Naive B cell (primary cell): Measurements from ENCODE around the gene FAM118B. TPM values are rescaled to one million over a fixed set of nuclear protein-coding genes. Genes with fewer than 3 reads are reported as not detected.

Source experiments
- ATAC-seq, 2 donors: fragments of 150-1000 bp; cut with Tn5 transposase; 2 replicates each; pipeline ENCODE4 v1.10.0; 2021; ENCODE audit warnings: low read depth in 2 of 2, mild to moderate bottlenecking in 2 of 2, moderate library complexity in 2 of 2
- DNase-seq: peaks from one replicate; pipeline ENCODE4 v3.0.0; 2022
- H3K27ac Mint-ChIP-seq, 6 donors: one replicate each; pipeline ENCODE4 v1.8.0; 2020 to 2022; ENCODE audit warnings: mild to moderate bottlenecking in 6 of 6, mixed read lengths in 6 of 6, moderate library complexity in 5 of 6, inconsistent platforms in 2 of 6
- H3K27me3 Mint-ChIP-seq, 3 donors: one replicate each; pipeline ENCODE4 v1.8.0; 2021 to 2022; ENCODE audit warnings: mixed read lengths in 3 of 3, mild to moderate bottlenecking in 1 of 3
- H3K36me3 Mint-ChIP-seq, 2 donors: one replicate each; pipeline ENCODE4 v1.8.0; 2020 to 2022; ENCODE audit warnings: mixed read lengths in 2 of 2, inconsistent platforms in 1 of 2, mild to moderate bottlenecking in 1 of 2
- H3K4me1 Mint-ChIP-seq, 3 donors: one replicate each; pipeline ENCODE4 v1.8.0; 2020 to 2022; ENCODE audit warnings: mixed read lengths in 3 of 3, inconsistent platforms in 1 of 3, mild to moderate bottlenecking in 1 of 3, moderate library complexity in 1 of 3
- H3K4me3 Mint-ChIP-seq, 8 donors: one replicate each; pipeline ENCODE4 v1.8.0; 2020 to 2022; ENCODE audit warnings: mild to moderate bottlenecking in 8 of 8, mixed read lengths in 8 of 8, moderate library complexity in 8 of 8, inconsistent platforms in 2 of 8
- H3K9me3 Mint-ChIP-seq, 7 donors: one replicate each; pipeline ENCODE4 v1.8.0; 2020 to 2022; ENCODE audit warnings: mixed read lengths in 7 of 7, mild to moderate bottlenecking in 5 of 7, inconsistent platforms in 2 of 7, moderate library complexity in 1 of 7
- polyA plus RNA-seq, 6 donors: library from polyadenylated mRNA; unstranded; fragments of 300-500 nt; fragmentation: Illumina TruSeq; gene quantifications; one replicate each; pipeline ENCODE4 v1.2.3, GENCODE V29; 2021; ENCODE audit warnings: low read depth in 6 of 6

FAM118B gene
- polyA plus RNA-seq, 6 donors from 2014 or later, result 9.7 to 15.2 (median 11.8) TPM

DNA sequence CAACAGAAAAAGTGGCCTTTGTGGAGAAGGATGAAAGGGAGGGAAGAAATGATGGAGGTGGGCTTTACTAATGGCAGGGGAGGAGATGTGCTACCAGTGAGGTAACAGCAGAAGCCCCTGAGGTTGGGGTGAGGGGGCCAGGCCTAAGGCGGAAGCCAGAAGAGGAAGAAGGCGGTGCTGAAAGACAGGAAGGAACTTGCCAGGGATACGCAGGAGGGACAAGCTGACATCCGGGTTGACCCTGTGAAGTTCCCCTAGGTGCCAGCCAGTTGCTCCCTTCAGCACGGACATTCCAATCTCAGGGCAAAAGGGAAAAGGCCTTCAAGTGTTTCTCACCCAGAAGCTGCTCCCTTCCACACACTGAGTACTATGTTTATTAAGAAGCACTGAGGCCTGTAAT, 69.0 kb downstream of the FAM118B start:
- Mint-ChIP-seq H3K36me3 (peaks cover 0 to 4% of the 10 kb centered on the region in 2 donors), H3K27me3 (no peaks in the 10 kb centered on the region), H3K4me1 (peaks cover 40 to 51% (median 48%) of the 10 kb centered on the region in 3 donors), H3K4me3 (peak overlapping the region in 6 of 8 donors; percentile 7 to 98 (median 40)), H3K27ac (peak overlapping the region in 4 of 6 donors; percentile 1 to 97 (median 30)), H3K9me3 (peaks cover 0 to 4% (median 0%) of the 10 kb centered on the region in 7 donors)
- no peak for ATAC-seq
- DNase-seq, result no peak

DNA sequence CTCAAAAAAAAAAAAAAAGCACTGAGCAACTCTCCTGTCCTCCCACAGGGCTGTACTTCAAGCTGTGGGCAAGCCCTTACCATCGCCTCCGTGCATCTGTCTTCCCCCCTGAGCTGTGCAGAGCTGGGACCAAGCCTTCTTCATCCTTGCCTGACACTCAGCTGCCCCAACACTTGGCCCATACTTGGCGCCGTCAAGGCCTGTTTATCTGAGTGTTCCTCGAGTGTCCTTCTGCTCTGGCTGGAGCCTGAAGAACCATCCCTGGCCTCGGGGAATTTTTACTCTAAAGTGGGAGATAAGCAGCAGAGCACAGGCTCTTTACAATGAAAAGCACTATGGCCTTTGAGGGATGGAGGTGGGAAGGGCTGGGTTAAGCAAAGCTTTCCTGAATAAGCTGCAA, 69.7 kb downstream of the FAM118B start:
- DNase-seq, result no peak
- Mint-ChIP-seq H3K27ac (peak overlapping the region in 3 of 6 donors; percentile 84 to 97 (median 95)), H3K27me3 (no peaks in the 10 kb centered on the region)

DNA sequence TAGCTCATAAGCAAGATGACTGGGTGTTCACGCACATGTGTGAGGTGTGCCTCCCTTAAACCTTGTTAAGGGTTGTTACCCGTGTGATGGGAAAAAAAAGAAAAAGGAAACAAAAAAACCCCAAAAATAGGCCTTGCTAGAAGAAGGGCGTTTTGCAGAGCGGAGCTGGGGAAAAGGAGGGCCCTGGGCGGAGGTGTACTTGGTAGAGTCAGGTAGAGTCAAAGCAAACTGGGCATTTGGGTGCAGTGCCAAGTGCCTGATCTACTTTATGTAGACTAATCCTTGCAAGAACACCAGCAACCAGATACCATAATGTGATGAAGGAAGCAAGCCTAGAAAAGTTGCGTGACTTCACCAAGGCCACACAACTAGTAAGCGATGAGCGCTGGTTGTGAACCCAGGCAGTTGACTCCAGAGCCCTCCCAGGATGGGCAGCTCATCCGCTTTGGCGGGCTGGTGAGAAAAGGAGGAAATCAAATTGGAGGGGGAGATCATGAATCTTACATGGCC, 70.1 kb downstream of the FAM118B start:
- no peak for ATAC-seq
- peaks cover 41 to 51% (median 49%) of the 10 kb centered on the region in 3 donors for H3K4me1 Mint-ChIP-seq
- peak overlapping the region; percentile 93 to 100 (median 97) for H3K4me3 Mint-ChIP-seq

More for the DNA sequence above, 69.7 kb downstream of the FAM118B start:
- ATAC-seq, result no peak
- no peaks in the 10 kb centered on the region for H3K36me3 Mint-ChIP-seq
- H3K9me3 Mint-ChIP-seq, result peaks cover 0 to 4% (median 0%) of the 10 kb centered on the region in 7 donors
- peak overlapping the region in 5 of 8 donors; percentile 94 to 100 (median 98) for H3K4me3 Mint-ChIP-seq
- peaks cover 40 to 51% (median 48%) of the 10 kb centered on the region in 3 donors for H3K4me1 Mint-ChIP-seq

GRCh38 chr11:126282361-126282735, 70.8 kb downstream of the FAM118B start:
- Mint-ChIP-seq H3K4me1 (peaks cover 44 to 53% (median 51%) of the 10 kb centered on the region in 3 donors), H3K36me3 (no peaks in the 10 kb centered on the region), H3K27ac (peak overlapping the region; percentile 85 to 97 (median 95)), H3K9me3 (peaks cover 0 to 4% (median 0%) of the 10 kb centered on the region in 7 donors), H3K27me3 (no peaks in the 10 kb centered on the region), H3K4me3 (peak overlapping the region; percentile 93 to 100 (median 97))
- ATAC-seq (peak; percentile 51 to 52), DNase-seq (peak; percentile 32)

More for the DNA sequence above, 70.1 kb downstream of the FAM118B start:
- no peaks in the 10 kb centered on the region for H3K36me3 Mint-ChIP-seq
- no peak for DNase-seq
- H3K27ac Mint-ChIP-seq, result peak overlapping the region in 5 of 6 donors; percentile 57 to 97 (median 95)
- no peaks in the 10 kb centered on the region for H3K27me3 Mint-ChIP-seq
- H3K9me3 Mint-ChIP-seq, result peaks cover 0 to 4% (median 0%) of the 10 kb centered on the region in 7 donors

- peaks cover 44 to 53% (median 51%) of the 10 kb centered on the region in 3 donors for H3K4me1 Mint-ChIP-seq
- H3K9me3 Mint-ChIP-seq, result peaks cover 0 to 4% (median 0%) of the 10 kb centered on the region in 7 donors
- peak; percentile 67 for DNase-seq
- H3K4me3 Mint-ChIP-seq, result peak within 1 kb of the TSS; percentile 93 to 100 (median 97)
- ATAC-seq, result peak; percentile 72 to 74
- H3K36me3 Mint-ChIP-seq, result no peaks in the 10 kb centered on the region
- no peaks in the 10 kb centered on the region for H3K27me3 Mint-ChIP-seq
- peak within 1 kb of the TSS; percentile 95 to 98 (median 98) for H3K27ac Mint-ChIP-seq
Measured at GRCh38 chr11:126282736-126283591, 71.4 kb downstream of the FAM118B start, which contains the start of gene TIRAP. TIRAP (plus strand) TSS chr11:126283093; CDS start chr11:126290895, 7,802 bp downstream.

DNA sequence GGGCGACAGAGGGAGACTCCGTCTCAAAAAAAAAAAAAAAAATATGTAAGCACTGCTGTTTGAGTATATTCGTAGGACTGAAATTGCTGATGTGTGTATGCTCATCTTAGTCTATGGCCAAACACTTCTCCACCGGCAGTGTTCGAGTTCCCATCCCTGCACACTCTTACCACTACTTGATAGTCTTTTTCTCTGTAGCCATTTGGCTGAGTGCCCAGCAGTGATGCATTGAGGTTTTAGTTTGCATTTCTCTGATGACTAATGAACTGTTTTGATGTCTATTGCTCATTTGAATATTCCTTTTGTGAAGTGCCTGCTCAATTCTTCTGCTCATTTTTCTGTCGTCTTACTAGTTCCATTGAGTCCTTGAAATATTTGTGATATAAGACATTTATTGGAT, 73.2 kb downstream of the FAM118B start:
- Mint-ChIP-seq H3K4me1 (peaks cover 38 to 49% (median 46%) of the 10 kb centered on the region in 3 donors), H3K36me3 (no peaks in the 10 kb centered on the region), H3K9me3 (no peaks in the 10 kb centered on the region), H3K27ac (peak overlapping the region in 2 of 6 donors; percentile 33 to 36), H3K4me3 (peak overlapping the region in 7 of 8 donors; percentile 55 to 100 (median 75)), H3K27me3 (no peaks in the 10 kb centered on the region)
- ATAC-seq (no peak), DNase-seq (no peak)

DNA sequence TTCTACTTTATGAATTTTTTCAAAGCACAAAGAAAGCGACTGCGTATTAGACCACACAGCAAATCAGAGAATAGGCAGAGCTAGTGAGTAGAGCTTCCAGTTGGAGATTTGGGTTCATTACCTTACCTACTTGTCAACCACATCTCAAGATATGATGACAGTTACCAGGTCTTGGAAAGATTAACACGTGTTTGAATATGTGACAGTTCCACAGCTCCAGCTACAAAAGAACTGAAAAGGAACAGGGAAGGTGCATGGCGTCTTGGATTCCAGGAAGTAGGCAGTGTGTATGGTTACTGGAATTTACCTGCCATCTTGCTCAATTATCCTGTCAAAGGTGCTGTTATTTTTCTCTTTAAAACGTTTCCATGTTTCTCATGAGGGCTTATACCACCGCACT, 76.7 kb downstream of the FAM118B start:
- Mint-ChIP-seq H3K27me3 (no peaks in the 10 kb centered on the region), H3K27ac (no peak overlapping the region), H3K4me1 (peaks cover 14 to 27% (median 22%) of the 10 kb centered on the region in 3 donors), H3K4me3 (no peak overlapping the region), H3K9me3 (no peaks in the 10 kb centered on the region), H3K36me3 (peaks cover 0 to 3% of the 10 kb centered on the region in 2 donors)
- no peak for DNase-seq
- ATAC-seq, result no peak

DNA sequence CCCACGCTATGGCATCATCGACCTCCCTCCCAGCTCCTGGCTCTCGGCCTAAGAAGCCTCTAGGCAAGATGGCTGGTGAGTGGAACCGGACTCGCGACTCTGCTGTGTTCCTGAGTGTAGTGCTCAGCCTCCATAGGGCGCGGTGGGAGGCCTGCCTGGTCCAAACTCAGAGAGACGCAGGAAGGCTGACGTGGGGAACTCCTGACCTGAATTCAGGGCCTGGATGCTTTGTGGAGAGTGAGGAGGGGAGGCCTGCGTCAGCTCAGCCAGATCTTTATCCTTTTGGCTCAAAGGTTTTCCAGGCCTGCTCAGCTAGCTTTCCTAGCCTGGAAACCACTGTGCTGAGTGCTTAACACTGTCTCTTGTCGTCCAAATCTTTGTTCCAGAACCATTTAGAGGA, 79.3 kb downstream of the FAM118B start:
- Mint-ChIP-seq H3K4me3 (no peak overlapping the region), H3K27me3 (no peaks in the 10 kb centered on the region), H3K36me3 (peaks cover 3 to 11% of the 10 kb centered on the region in 2 donors), H3K9me3 (no peaks in the 10 kb centered on the region), H3K4me1 (peaks cover 14 to 16% (median 14%) of the 10 kb centered on the region in 3 donors), H3K27ac (no peak overlapping the region)
- ATAC-seq (no peak), DNase-seq (no peak)

- no peaks in the 10 kb centered on the region for H3K9me3 Mint-ChIP-seq
- H3K4me1 Mint-ChIP-seq, result peaks cover 9 to 25% (median 14%) of the 10 kb centered on the region in 3 donors
- peaks cover 3 to 11% of the 10 kb centered on the region in 2 donors for H3K36me3 Mint-ChIP-seq
- no peak overlapping the region for H3K4me3 Mint-ChIP-seq
- H3K27ac Mint-ChIP-seq, result peak overlapping the region in 3 of 6 donors; percentile 6 to 71 (median 38)
- ATAC-seq (no peak), DNase-seq (no peak)
- H3K27me3 Mint-ChIP-seq, result no peaks in the 10 kb centered on the region
Measured at GRCh38 chr11:126293726-126294125, 82.1 kb downstream of the FAM118B start.

DNA sequence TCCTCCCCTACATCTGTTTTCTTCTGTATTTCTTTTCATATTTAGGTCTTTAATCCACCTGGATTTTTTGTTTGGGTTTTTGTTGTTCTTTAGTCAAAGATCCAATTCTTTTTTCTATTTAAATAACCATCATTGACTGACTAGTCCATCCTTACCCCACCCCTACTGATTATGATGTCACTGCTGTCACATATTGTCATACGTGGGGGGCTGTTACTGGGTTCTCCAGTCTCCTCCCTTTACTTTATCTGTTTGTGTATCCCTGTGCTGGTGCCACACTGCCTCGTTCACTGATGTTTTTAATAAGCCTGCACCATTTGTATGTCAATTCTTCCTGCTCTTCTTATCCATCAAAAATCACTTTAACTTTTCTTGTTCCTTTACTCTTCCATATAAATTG, 85.4 kb downstream of the FAM118B start:
- peak overlapping the region in 1 of 6 donors; percentile 29 for H3K27ac Mint-ChIP-seq
- no peaks in the 10 kb centered on the region for H3K27me3 Mint-ChIP-seq
- no peak overlapping the region for H3K4me3 Mint-ChIP-seq

DNA sequence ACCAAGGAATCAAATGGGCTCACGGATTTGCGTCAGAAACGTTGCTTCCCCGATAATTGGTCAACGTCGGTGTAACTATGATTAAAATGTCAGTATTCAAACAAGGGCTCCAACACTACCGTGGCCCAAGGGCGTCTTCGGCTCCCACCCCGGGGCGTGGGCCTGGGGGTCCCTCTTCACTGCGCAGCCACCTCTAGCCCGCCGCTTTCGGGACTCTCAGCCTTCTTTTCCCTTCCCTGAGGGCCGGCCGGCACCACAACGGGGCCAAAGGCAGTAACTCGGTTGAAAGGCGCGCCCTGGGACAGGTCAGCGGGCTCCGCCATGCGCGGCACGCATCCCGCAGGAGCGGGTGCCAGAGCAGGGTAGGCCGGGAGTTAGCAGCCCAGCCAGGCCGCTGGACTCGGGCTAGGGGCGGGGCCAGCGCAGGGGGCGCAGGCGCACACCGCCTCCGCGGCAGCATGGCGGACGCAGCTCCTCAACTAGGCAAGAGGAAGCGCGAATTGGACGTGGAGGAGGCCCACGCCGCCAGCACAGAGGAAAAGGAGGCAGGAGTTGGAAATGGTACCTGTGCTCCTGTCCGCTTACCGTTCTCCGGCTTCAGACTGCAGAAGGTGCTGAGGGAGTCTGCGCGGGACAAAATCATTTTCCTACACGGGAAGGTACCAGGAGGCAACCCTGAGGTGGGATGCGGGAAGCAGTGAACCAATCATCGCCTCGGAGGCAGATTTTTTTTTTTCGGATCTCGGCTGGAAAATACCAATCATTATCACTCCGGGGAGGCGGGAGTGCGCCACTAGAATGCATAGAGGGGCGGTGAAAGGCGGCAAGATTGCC, 92.3 kb downstream of the FAM118B start, which contains the start of gene DCPS:
Gene DCPS, plus strand, starts transcription at position 438 of the 834 bp plus-strand sequence. Its CDS starts 21 bp downstream, at position 459.
- ATAC-seq (peak; percentile 96 to 97), DNase-seq (peak; percentile 88)
- Mint-ChIP-seq H3K4me1 (peaks cover 20 to 40% (median 40%) of the 10 kb centered on the region in 3 donors), H3K9me3 (no peaks in the 10 kb centered on the region), H3K27me3 (no peaks in the 10 kb centered on the region), H3K4me3 (peak within 1 kb of the TSS; percentile 92 to 99 (median 99)), H3K27ac (peak within 1 kb of the TSS; percentile 77 to 99 (median 92)), H3K36me3 (peaks cover 0 to 8% of the 10 kb centered on the region in 2 donors)

More for the DNA sequence above, 85.4 kb downstream of the FAM118B start:
- Mint-ChIP-seq H3K36me3 (peaks cover 3 to 11% of the 10 kb centered on the region in 2 donors), H3K9me3 (no peaks in the 10 kb centered on the region), H3K4me1 (peaks cover 9 to 25% (median 14%) of the 10 kb centered on the region in 3 donors)
- DNase-seq, result no peak
- no peak for ATAC-seq

DNA sequence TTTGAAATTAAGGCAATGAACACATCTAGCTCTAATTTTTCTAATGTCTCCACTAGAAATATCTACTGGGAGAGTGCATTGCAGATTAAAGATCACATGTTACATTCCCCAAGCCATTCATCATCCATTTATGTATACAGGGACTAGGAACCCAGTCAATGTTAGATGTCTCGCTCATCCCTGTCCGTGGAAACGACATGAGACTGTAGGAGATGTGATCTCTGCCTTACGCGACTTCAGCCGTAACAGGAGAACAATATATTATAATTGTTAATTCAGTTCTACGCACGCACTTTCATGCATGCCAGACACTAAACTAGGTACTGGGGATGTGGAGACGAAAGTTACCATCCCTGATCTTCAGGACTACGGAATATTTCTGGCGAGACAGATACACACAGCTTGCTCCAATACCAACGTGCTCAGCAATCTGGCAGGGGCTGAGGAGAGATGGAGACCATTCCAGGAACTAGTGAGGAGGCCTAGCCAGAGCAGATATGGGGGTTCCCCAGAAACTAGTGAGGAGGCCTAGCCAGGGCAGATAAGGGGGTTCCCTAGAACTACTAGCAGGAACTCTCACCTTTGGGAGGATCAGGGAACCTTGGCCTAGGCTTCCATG, 93.0 kb downstream of the FAM118B start:
- DNase-seq (no peak), ATAC-seq (peak in 1 of 2 donors; percentile 24)
- H3K27ac Mint-ChIP-seq, result peak overlapping the region; percentile 77 to 99 (median 92)
- H3K9me3 Mint-ChIP-seq, result no peaks in the 10 kb centered on the region
- peak overlapping the region; percentile 92 to 99 (median 99) for H3K4me3 Mint-ChIP-seq
- H3K4me1 Mint-ChIP-seq, result peaks cover 20 to 40% (median 40%) of the 10 kb centered on the region in 3 donors
- no peaks in the 10 kb centered on the region for H3K27me3 Mint-ChIP-seq
- peaks cover 0 to 8% of the 10 kb centered on the region in 2 donors for H3K36me3 Mint-ChIP-seq
